Stimulated activated CD8-positive, alpha-beta memory T cell treated with anti-CD3 and anti-CD28 coated beads, Interleukin-12 subunit alpha, Interleukin-12 subunit beta, amount 100 ng/mL, for 24 hours (primary cell): ENCODE results near the gene BARX2.

Experiments
- DNase-seq: peaks from one replicate; pipeline ENCODE4 v3.0.0-alpha.2; 2020; ENCODE audit errors: extremely low read depth

BARX2 gene

DNA sequence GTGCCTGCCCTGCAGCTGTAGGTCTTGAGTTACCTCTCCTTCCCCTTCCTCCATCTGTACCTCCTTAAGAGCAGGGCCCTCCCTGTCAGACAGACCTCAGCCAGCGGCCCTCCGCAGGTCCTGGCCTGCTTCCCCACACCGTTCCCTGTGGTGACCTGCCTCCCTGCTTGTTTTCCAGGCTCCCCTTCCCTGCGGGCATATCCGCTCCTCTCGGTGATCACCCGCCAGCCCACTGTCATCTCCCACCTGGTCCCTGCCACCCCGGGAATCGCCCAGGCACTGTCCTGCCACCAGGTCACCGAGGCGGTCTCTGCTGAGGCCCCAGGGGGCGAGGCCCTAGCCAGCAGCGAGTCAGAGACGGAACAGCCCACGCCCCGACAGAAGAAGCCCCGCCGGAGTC, 60.9 kb downstream of the BARX2 start:
- DNase-seq = no peak

DNA sequence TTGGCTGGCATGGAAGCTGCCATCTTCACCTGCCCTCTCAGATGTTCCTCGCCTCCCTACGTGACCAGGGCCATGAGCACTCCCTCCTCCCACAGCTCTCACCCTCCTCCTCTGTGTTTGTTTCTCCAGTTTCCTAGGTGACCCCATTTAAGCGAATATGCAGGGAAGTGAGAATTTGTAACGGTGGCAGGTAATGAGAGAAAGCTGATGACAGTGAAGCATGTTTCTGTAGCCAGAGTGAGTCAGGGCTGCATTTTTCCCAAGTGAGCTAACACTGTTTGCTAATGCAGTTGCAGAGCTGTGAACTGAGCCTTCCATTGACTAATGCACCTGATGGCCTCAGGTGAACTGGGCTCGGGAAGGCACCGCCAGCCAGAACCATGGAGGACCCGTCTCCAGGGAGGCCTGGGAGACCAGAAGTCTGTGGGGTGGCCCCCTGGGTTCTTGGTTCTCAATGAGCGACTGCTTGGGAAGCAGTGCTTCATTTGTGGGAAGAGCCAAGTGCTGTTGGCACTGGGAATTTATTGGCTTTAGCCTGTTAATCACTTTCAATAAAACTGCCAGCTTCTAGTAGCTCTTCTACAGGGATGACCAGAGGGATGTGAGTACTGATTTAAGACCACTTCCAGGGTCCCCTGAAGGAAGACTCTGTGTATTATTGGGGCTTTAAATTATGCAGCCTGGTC, 64.5 kb downstream of the BARX2 start:
- DNase-seq = no peak

DNA sequence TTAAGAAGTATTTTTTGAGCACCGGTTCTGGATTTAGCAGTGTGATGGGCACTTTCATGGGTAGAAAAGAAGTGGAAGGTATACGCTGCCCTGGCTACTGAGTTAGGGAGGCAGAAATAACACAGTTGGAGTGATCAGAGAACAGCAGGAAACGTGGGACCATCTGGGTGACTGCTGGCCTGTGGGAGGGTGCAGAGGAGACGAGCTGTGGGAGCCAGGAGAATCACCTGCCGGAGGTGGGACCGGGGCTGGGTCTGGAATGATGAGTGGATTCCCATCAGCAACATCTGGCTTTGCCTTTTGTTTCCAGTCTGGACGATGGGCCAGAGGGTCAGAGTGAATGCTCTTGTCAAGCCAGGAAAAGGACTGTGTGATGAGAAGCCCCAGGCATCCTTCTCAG, 66.5 kb downstream of the BARX2 start:
- DNase-seq = no peak

DNA sequence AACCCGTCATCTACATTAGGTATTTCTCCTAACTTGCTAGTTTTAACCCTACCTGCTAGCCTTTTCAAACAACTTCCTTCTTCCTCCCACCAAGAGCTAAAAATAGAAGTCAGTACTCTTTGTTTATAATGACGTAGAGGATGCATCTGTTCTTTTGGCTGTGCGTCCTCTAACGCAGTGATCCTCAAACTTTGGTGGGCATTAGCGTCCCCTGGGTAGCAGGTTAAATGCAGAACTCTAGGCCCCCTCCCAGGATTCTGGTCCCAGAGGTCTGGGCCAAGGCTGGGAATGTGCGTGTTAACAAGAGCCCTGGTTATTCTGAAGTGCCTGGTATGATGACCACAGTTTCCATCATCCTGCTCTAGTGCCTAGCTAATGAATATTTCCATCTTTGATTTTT, 67.6 kb downstream of the BARX2 start:
- no peak for DNase-seq

DNA sequence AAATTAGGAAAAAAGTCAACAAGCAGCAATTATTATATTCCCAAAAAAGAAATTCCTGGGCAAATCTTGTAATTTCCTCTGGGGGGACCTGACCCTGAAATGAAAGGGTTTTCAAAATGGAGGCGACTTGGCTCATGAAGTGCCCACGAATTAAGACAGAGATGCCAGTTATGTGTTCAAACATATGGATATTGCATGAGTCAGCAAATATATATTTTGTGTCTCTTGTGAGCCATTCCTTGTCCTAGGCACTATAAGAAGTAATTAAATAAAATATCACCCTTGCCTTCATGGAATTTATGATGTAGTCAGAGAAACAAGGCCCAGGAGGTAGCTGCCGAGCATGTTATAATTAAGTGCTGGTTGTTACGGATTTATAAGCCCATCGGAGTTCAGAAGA, 68.6 kb downstream of the BARX2 start:
- DNase-seq = no peak

DNA sequence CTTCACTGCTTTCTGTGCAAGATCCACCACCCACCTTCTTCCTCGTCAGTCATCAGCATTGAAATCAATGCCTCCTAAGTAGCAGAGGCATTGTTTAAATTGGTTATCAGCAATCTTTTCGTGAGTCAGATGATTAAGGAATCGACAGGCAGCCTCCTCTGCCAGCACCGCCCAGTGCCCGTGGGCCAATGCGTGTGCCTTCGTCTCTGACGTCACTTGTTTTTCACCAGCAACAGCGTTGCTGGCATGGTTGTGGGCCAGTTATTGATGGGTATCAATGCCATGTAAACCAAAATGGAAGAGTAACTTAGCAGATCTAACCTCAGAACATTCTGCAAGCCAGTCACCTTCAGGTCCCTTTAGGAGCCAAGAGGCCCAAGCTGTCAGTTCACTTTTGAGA, 69.6 kb downstream of the BARX2 start:
- no peak for DNase-seq

DNA sequence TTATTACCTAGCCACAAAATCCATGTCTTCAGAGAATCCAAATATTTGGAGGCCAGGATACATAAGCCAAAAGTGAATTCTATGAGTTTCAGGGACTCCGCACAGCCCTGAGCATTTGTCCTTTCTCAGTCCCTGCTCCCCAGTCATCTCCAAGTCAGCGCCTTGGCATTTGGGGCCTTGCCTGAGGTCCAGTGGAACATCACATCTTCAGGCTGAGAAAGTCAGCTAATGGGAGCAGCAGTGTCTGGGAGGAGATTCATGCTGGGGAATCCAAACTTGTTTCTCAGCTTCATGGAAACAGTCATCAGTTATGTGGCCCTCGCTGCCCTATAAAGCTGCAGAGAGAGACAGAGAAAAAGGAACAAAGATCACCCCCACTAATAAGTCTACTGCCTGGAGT, 70.9 kb downstream of the BARX2 start:
- no peak for DNase-seq

DNA sequence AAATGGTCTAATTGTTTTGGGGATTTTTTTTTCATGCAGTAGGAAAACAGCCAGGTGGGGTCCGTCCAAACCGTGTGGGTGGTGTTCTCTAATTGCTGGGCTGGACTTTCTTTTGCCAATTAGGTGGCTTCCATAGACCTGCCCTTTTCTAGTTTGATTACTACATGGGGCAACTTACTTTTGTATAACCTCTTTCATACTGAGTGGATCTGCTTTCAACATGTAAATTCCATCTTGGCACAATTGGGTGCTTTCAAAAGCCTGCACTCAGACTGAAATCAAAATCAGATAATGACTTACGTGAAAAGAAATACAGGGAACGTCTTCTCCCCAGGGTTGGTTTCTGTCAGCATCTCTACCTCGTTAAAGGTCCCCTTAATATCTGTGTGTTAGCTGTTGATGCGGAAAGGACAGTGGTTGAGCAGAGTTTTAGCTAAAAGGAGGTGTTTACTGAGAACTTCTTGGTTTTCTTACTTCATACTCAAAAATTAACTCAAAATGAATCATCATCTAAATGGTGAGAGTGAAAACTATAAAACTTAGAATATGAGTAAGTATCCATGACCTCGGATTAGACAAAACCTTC, 72.1 kb downstream of the BARX2 start:
- DNase-seq = no peak

DNA sequence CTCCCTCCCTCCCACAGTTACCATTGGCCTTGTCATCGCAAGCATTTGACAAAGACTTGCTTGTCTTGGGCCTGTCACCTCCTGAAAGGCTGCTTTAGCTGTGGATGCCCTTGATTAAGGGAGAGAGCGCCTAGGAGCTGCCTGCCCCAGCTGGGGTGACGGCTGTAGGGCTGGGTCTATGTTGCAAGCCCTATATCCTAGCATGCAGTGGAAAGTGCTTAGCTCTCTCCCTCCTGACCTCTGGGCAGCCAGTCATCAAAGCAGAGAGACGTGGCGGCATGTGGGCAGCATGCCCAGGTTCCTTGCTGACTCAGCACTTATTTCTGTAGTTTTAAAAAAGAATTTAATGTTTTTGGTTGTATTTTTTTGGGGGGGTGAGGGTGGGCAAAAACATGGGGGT, 75.9 kb downstream of the BARX2 start:
- no peak for DNase-seq

DNA sequence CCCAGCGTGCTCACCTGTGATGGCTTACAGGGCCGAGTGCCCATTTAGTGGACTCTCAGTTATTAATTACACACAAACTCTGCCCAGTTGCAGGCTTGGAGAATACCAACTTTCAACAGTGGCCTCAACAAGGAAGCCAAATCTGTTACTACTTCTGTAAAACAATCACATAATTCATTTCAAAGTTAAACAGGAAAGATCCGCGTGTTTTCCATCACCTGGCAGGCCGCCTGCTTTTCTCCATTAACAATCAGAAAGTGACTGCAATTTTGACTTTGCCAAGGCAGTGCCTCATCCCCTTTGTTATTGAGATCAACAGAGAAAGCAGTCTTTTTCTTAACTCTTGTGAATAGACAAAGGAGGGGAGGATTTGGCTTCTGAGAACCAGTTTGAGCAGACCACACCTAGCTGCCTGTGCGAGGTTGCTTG, 77.7 kb downstream of the BARX2 start:
- DNase-seq = no peak

DNA sequence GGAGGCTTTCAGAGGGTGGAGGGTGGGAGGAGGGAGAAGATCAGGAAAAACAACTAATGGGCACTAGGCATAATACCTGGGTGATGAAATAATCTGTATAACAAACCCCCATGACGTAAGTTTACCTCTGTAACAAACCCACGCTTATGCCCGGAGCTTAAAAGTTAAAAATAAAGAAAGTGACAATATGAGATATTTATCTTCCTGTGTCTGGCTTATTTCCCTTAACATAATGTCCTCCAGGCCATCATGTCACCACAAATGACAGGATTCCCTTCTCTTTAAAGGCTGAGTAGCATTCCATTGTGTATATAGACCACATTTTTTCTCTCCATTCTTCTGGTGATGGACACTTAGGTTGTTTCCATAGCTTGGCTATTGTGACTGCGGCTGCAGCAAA, 79.5 kb downstream of the BARX2 start:
- no peak for DNase-seq

DNA sequence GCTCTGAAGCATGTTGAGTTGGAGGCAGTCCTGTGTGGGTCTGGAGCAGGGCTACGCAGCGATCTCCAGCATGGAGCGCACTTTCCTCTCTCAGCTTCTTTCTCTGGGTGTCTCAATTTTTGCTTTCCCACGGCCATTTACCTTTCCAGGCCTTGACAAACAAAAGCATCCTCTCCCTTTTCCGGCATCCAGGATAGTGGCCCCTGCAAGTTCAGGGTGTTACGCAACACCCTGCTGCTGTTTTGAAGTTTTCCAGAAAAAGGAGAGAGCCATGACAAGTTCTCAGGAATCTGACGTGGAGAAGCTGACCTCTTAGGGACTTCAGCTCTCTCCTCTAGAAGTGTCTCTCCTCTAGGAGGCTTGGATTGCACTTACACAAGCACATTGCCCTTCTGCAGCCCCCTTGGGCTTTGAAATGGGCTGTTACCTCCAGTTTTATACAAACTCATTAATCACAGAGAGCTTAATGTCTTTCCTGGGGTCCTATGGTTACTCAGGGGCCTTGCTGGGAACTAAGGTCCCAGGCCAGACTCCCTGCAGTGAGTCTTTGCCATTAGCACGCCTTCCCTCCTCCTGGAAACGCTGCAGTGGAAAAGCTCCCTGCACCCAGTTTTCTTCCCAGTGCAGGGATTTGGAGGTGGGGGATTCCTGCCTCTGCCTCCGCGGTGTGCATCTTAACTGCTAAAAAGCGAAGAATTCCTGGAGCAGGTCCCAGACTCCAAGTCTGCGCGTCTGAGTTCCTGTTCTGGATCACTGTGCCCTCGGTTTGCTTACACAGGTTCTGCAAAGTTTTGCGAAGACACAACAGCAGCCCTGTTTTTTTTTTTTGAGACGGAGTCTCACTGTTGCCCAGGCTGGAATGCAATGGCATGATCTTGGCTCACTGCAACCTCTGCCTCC, 80.4 kb downstream of the BARX2 start:
- DNase-seq = no peak

DNA sequence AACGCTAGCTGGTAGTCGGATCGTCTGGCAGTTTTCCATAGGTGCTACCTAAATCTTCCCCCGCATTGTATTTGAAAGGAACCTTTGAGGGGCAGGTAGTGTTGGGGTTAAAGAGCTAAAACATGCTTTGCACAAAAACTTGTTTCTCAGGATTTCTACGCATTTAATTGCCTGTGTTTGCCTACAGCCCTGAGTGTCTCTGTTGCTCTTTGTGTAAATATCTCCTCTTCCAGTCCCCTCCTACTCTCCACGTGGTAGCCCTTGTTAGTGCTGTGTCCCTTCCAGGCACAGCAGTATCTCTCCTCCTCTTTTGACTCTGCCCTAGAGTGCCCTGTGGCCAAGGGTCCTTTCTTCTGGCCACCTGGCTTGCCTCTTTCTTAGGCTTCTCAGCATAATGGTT, 81.7 kb downstream of the BARX2 start:
- DNase-seq = no peak

DNA sequence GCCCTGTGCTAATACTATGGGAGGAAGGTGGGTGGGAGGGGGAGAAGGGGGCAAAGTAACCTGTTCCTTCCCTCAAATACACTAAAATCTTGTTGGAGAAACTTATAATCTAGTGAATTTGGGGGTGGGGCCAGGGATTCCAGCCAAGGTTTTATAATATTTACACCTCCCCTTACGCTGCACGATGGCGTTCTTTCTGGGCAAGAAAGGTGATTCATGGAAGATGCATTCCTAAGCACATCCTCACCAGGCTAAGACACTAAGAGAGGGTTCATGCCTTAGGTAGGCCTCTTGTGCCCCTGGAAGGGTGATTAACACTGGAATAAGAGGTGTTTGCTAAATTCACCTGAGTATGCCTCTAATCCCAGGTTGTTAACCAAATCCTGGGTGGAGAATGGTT, 82.6 kb downstream of the BARX2 start:
- DNase-seq = no peak

DNA sequence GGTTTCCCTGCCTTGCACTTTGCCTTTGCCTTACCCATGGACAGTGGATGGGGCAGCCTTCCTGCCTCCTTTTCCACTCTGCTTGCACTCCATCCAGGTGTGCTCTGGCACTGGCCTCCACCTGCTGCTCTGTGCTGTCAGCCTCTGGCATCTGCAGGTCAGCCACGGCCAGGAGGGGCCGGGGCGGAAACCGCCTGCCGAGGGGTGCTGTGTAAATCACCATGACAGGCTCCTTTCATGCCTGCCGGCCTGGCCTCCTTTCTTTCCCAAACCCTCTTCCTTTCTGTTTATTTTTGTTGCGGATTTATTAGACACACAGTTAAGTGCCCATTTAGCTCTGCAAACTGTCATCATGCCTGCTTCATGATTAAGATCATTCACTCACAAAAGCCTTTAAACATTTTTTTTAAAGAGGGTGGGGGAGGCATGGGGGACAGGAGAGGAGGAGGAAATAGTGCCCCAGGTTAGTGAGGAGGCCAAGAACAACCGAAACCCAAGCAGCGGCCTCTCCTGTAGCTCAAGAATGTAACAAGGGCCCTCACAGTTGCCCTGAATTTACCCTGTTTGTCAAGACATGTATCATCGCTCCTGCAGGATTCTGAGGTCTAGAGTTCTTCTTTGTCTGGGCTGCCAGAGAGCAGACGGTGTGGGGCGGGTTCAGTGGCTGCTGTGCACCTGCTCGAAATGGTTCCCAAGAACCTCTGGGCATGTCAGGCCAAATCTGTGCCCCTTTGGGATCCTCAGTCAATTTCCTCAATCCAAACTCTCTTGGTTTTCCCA, 83.3 kb downstream of the BARX2 start:
- DNase-seq = no peak

DNA sequence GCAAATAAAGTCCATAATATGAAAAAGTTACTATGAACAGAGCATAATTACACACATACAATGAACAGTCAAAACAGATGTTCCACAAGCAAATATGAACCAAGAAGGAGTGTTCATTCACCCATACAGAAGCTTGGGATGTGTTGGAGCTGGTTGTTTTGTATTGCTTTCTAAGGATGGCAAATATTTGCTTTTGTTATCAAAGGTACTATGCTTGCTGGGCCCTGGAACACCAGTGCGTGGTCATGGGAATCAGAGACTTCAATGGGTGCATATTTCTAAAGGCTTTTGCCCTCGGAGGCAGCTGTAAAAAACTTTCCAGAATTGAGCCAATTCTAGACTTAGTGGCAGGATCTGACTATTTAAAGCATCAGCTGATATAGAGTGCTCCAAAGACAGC, 85.1 kb downstream of the BARX2 start:
- no peak for DNase-seq

DNA sequence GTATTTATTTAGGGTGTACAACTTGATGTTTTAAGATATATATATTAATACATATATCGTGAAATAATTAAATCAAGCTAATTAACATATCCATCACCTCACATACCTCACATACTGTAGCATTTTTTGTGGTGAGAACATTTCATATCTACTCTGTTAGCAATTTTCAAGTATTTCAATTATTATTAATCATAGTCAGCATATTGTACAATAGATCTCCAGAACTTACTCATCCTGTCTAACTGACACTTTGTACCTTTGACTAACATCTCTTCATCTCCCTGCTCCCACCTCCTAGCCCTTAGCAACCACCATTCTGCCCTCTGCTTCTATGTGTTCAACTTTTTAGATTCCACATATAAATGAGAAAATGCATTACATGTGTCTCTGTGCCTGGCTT, 108.4 kb downstream of the BARX2 start:
- DNase-seq = no peak

DNA sequence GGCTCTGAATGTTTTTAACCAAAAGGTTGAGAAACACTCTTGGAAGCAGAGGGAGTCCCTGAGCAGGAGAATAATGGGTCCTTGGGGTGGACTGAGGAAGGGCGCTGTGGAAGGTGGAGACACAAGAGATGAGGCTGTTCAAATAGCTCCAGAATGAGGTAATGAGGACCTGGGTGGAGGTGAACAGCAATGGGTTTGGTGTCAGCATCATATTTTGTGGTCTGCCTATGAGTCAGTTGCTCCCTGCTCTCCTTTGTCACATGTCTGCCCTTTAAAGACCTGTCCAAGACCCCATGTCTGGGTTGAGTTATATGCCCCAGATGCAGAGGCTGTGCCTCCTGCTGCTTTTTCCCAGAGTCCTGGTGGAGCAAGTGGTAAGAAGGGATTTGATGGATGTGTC, 113.6 kb downstream of the BARX2 start:
- DNase-seq = no peak

DNA sequence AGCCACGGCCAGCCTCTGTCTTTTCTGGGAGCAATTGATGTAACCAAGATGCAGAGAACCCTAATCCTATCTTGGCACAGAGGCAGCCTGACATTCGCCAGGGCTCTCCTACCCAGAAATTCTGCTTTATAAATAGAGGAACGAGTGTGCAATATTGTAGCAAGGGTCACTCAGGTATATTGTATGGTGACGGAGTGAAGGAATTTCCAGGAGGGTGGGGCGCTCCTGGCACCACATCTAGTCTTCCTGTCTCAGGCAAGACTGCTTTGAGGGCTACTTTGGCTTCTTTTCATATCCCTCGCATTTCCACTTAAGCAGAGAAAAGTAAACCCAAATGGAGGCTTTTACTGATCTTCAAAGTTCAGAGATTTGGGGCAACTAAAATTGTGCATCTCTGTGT, 114.4 kb downstream of the BARX2 start:
- DNase-seq = no peak

DNA sequence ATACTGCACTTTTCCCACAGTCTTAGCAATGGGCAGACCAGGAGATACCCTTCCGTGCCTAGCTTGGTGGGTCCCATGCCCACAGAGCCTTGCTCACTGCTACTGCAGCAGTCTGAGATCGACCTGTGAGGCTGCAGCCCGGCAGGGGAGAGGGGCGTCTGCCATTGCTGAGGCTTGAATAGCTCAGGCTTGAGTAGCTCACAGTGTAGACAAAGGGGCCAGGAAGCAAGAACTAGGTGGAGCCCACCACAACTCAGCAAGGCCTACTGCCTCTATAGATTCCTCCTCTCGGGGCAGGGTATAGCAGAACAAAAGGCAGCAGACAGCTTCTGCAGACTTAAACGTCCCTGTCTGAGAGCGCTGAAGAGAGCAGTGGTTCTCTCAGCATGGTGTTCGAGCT, 118.1 kb downstream of the BARX2 start:
- no peak for DNase-seq
